Measurements from ENCODE around the gene SH3BP4.

SH3BP4 gene

GRCh38 chr2:234967201-234967869 lies 15.5 kb downstream of the SH3BP4 start:
- DNase-seq, result no peak

DNA sequence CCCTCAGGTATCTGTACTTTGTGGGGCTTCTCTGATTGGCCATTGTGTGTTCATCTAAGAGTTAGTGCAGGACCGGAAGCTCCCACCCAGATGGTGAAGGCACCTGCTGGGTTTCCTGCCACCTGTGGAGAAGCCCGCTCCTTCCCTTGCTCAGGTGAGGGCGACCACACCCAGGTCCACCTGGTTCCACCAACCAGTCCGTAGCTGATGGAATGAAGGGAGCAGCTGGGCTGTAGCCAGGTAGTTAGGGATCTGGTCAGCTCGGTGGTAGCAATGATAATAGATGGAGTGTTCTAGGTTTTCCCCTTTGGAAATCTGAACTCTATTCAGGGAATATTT lies 16.0 kb downstream of the SH3BP4 start:
- DNase-seq, result no peak

- no peak for DNase-seq
Measured at GRCh38 chr2:234968631-234969305, 17.0 kb downstream of the SH3BP4 start.

- DNase-seq, result no peak
Measured at GRCh38 chr2:234969306-234970098, 17.7 kb downstream of the SH3BP4 start.

DNA sequence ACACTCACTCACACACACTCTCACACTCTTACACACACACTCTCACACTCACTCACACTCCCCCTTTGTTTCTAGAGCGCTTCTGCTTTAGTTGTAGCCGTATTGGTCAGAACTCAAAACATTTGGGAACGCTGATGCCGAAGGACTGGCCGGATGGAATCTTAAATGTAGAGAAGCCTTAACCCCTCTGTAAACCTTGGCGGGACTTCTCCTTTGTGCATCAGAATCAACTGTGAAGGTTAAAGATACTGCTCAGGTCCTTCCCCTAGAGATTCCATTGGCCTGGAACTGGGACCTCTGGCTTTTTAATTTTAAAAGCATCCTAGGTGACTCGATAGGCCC lies 18.3 kb downstream of the SH3BP4 start:
- no peak for DNase-seq

DNA sequence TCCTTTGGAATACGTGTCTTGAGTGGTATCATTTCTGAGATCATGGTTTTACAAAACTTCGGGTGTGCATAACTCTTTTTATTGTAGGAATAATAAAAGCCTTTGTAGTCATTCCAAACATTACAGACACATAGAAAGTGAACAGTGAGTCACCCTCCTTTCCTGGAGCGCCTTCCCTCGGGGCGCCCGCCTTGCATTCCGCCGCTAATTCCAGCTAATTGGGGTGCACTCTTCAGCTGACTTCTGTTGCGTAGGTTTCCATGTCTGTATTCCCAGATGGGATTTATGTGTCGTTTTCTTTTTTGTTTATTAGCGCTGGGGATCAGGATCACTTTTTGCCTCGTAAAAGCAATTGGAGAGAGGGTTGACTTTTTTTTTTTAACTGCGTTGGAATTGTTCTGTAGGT lies 18.7 kb downstream of the SH3BP4 start:
- DNase-seq, result no peak

DNA sequence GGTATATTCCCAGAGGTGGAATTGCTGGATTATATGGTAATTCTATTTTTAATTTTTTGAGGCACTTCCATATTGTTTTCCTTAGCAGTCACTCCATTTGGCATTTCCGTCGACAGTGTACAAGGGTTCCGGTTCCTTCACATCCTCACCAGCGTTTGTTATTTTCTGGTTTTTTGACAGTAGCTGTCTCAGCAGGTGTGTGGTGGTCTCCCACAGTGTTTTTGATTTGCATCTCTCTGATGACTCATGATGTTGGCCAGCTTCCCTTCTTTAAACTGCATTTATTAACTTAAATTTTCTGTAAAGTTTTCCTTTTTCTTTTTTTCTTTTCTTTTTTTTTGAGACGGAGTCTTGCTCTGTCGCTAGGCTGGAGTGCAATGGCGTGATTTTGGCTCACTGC lies 19.7 kb downstream of the SH3BP4 start:
- no peak for DNase-seq

- no peak for DNase-seq
Measured at GRCh38 chr2:234973008-234973407, 21.2 kb downstream of the SH3BP4 start.

DNA sequence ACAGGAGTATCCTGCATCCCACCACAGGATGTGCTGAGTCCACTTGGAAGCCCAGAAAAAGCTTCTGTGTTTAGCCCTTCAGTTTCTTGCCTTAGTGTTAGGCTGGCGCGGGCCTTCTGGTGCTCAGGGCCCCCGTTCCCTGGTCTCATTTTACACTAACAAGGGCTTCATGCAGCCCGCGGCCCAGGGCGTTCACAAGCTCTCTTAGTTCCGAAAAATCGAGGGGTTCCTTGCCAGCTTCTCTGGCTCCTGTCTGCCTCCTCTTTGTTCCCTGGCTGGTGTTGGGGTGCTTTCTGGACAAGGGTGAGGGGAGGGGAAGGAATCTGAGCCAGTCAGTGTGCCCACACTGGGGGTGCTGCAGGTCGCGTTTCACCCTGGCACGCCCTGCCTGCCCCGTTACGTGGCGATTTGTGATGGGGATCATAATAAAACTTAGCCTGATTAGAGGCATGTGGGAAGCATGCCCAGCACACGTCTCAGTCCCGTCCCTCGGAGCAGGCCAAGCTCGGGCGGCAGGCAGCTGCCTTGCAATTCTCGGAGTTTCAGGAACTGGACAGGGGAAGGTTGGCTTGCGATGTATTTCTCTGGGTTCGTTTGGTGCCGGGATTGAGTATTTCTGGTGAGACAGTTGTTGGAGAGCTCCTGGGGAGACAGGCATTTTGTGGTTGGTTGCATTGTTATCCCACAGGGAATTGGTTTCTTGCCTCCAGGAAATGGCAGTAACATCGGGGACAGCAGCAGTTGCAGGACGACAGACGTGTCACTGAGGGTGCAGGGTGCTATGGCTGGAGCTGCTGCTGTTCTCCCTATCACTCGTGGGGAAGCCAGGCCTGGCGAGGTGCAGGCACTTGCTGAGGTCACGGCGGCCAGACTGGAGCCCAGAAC lies 22.9 kb downstream of the SH3BP4 start:
- DNase-seq, result no peak

DNA sequence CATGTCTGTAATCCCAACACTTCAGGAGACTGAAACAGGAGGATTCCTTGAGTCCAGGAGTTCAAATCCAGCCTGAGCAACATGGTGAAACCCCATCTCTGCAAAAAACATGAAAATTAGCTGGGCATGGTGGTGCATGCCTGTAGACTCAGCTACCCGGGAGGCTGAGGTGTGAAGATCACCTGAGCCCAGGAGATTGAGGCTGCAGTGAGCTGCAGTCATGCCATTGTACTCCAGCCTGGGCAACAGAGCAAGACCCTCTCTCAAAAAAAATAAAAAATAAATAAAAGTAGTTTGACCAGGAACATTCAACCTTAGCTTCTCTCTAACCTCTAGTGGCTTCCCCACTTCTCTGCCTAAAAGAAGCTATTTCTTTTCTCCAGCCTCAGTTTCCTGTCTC lies 23.8 kb downstream of the SH3BP4 start:
- no peak for DNase-seq

DNA sequence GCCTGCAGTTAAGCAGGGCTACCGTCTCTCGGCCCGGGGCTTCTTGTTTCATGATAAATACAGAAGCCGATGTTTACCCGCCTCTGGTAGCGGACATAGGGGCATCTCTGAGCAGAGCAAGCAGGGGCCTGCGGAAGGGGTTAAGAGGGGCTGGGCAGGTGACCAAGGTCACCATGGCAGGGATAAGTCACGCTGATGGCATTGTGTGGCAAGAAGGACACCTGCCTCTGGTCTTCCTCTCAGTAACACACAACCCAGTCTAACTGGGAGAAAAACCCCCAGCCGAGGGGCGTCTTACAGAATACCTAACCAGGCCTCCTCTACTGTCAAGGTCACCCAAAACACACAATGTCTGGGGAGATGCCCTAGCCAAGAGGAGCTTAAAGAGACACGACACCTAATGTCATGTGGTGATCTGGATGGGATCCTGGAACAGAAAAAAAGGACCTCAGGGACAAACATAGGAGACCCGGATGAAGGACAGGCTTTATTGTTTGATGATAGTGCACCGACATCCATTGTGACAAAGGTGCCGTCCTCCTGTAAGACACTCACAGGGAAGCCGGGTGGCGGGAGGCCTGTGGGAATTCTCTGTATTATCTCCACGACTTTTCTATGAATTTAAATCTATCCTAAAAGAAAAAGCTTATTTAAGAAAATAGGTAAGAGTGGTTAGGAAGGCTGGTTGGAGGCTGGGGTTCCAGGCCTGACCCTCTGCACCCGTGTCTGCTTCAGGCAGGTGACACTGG lies 24.8 kb downstream of the SH3BP4 start:
- no peak for DNase-seq

GRCh38 chr2:234977228-234977679 lies 25.4 kb downstream of the SH3BP4 start:
- DNase-seq, result no peak

- no peak for DNase-seq
Measured at GRCh38 chr2:234978466-234979203, 26.8 kb downstream of the SH3BP4 start.

- no peak for DNase-seq
Measured at GRCh38 chr2:234979204-234980167, 27.7 kb downstream of the SH3BP4 start.

GRCh38 chr2:234980451-234981187 lies 28.8 kb downstream of the SH3BP4 start:
- DNase-seq, result no peak

- no peak for DNase-seq
Measured at GRCh38 chr2:234981197-234982095, 29.6 kb downstream of the SH3BP4 start.

DNA sequence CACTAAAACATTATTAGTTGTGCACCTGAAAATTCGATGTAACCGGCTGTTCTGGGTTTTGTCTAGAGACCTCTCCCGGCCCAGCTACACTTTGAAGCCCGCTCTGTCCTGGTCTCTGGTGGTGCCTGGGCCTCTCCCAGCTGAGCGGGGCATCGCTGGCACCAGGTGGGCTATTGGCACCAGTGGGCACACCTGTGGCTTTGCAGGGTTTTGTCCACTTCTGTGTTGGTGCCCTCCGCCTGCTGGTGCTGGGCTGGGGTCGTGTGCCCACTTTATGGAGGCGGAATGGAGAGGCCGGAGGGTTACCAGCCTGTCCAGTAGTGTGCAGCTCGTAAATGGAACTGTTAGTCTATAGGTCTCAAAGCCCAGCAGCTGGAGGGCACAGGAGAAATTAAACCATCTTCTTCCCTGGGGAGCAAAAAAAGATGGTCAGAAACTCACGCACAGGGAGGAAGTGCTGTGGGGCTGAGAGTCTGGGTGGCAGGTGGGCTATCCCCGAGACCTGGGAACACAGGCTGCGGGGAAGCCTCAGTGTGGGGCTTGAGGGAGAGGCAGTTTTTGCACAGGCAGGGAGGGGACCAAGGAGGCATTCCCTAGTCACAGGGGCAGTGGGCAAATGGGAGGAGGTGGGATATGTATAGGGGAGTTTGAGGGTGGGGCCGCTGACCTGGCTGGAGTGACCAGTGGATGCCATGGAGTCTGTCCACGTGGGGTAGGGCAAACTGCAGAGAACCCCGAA lies 30.4 kb downstream of the SH3BP4 start:
- DNase-seq, result no peak

Measured in CD4-positive, alpha-beta T cell treated with Interleukin-10 for 1 hour (primary cell).